Uterus (tissue), 4 donors: ENCODE measurements around the gene ERO1B. TPM values are rescaled to one million over a fixed set of nuclear protein-coding genes. Genes with fewer than 3 reads are reported as not detected.

Experiments
- DNase-seq, 2 donors: peaks; one replicate each; pipeline ENCODE4 v3.0.0-alpha.2; 2019 to 2020
- H3K27ac ChIP-seq, 2 donors: fragments of 200-600 bp; sonication (generic); 1 replicate in 1 of 2; 2 replicates in 1 of 2; pipeline ENCODE4 v1.5.1; 2016 to 2018
- H3K27me3 ChIP-seq, 2 donors: fragments of 200-600 bp; sonication (generic); one replicate each; pipeline ENCODE4 v1.5.1; 2018 to 2019; ENCODE audit warnings: control low read depth in 1 of 2
- H3K36me3 ChIP-seq, 2 donors: fragments of 200-600 bp; sonication (generic); one replicate each; pipeline ENCODE4 v1.5.1; 2019; ENCODE audit warnings: control low read depth in 1 of 2
- H3K4me1 ChIP-seq, 2 donors: fragments of 200-600 bp; sonication (generic); one replicate each; pipeline ENCODE4 v1.5.1; 2018 to 2019; ENCODE audit warnings: control low read depth in 1 of 2
- H3K4me3 ChIP-seq, 2 donors: fragments of 200-600 bp; sonication (generic); 1 replicate in 1 of 2; 2 replicates in 1 of 2; pipeline ENCODE4 v1.5.1; 2018 to 2019; ENCODE audit warnings: mild to moderate bottlenecking in 1 of 2
- H3K9me3 ChIP-seq, 2 donors: fragments of 200-600 bp; sonication (generic); one replicate each; pipeline ENCODE4 v1.5.1; 2019; ENCODE audit warnings: control low read depth in 1 of 2
- POLR2A ChIP-seq, 2 donors: fragments of 450-650 bp; IDR thresholded peaks; one replicate each; pipeline ENCODE4 v1.6.1; 2016; ENCODE audit warnings: antibody characterized with exemption in 2 of 2, mild to moderate bottlenecking in 1 of 2, moderate library complexity in 1 of 2
- intact Hi-C: fragments of 100-400 bp; cut with DNase I; formaldehyde crosslinking; loops from one replicate; pipeline ENCODE4 v1.15.1; 2023; ENCODE audit warnings: low total_unique reads
- total RNA-seq, 4 donors: library from RNA; depleted of rRNA in 3 of 4; stranded (reverse); fragments of >200 nt in 3 of 4; gene quantifications; one replicate each; pipeline versions ENCODE4 v1.1.0 to v1.2.4, GENCODE V29; 2014 to 2023
- TF ChIP-seq, protein P1 (sequence below), 4 experiments: fragments of 200-600 bp in 2 of 4; fragments of 450-650 bp in 2 of 4; sonication (generic) in 2 of 4; IDR thresholded peaks; one replicate each; pipeline ENCODE4 v1.5.1; 2016 to 2019; ENCODE audit warnings: antibody characterized with exemption in 4 of 4, mild to moderate bottlenecking in 2 of 4, moderate library complexity in 1 of 4
- donor health status: DM: yes; HTN: yes; CAD: no.

ERO1B gene
- total RNA-seq, 4 donors from 2014 or later = 11.5 to 55.8 (median 19.4) TPM

DNA sequence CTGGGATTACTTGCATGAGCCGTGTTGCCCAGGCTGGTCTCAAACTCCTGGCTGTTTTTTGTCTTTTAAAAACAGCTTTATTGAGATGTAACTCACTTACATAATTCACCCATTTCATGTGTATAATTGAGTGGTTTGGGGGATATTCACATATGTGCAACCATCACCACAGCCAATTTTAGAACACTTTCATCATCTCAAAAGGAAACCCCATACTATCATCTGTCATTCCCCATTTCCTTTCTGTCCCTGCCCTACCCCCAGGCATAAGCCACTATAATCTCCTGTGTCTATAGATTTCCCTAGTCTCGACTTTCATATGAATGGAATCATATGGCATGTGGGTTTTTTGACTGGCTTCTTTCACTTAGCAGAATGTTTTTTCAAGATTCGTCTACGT, 96.1 kb downstream of the ERO1B start:
- H3K4me1 ChIP-seq = no peaks in the 10 kb centered on the region

DNA sequence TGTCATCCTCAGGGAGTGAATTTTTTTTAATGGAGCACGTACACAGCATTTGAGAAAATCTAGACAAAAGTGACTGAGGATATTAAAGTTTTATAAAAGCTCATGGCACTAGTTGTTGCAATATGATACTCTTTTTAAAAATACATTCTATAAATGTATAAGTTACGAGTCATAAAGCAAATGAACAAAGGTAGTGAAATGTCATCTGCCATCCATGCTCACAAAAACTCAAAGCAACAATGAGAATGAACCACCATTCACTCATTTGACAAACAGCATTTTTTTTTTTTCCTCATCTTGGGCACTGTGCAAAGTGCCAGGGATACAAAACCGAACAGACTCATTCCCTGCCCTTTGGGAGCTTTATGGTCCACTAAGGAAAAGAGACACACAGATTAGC, 100.7 kb downstream of the ERO1B start:
- Histone ChIP-seq H3K27ac (no peak overlapping the region), H3K9me3 (no peaks in the 10 kb centered on the region), H3K4me1 (no peaks in the 10 kb centered on the region), H3K4me3 (no peak overlapping the region), H3K27me3 (no peaks in the 10 kb centered on the region), H3K36me3 (no peaks in the 10 kb centered on the region)
- no peak for TF ChIP-seq POLR2A (IDR thresholded peaks at IDR 0.05)
- TF ChIP-seq, protein P1, sequence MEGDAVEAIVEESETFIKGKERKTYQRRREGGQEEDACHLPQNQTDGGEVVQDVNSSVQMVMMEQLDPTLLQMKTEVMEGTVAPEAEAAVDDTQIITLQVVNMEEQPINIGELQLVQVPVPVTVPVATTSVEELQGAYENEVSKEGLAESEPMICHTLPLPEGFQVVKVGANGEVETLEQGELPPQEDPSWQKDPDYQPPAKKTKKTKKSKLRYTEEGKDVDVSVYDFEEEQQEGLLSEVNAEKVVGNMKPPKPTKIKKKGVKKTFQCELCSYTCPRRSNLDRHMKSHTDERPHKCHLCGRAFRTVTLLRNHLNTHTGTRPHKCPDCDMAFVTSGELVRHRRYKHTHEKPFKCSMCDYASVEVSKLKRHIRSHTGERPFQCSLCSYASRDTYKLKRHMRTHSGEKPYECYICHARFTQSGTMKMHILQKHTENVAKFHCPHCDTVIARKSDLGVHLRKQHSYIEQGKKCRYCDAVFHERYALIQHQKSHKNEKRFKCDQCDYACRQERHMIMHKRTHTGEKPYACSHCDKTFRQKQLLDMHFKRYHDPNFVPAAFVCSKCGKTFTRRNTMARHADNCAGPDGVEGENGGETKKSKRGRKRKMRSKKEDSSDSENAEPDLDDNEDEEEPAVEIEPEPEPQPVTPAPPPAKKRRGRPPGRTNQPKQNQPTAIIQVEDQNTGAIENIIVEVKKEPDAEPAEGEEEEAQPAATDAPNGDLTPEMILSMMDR (IDR thresholded peaks at IDR 0.05) = no peak
- intact Hi-C loops = no loop called here
- DNase-seq = no peak

More for the DNA sequence above, 96.1 kb downstream of the ERO1B start:
- no peak for DNase-seq
- H3K27me3 ChIP-seq = no peaks in the 10 kb centered on the region
- no peaks in the 10 kb centered on the region for H3K36me3 ChIP-seq
- TF ChIP-seq POLR2A (IDR thresholded peaks at IDR 0.05) = no peak
- TF ChIP-seq, protein P1 (IDR thresholded peaks at IDR 0.05) = no peak
- H3K4me3 ChIP-seq = no peak overlapping the region
- intact Hi-C loops = no loop called here
- H3K9me3 ChIP-seq = no peaks in the 10 kb centered on the region
- H3K27ac ChIP-seq = no peak overlapping the region

DNA sequence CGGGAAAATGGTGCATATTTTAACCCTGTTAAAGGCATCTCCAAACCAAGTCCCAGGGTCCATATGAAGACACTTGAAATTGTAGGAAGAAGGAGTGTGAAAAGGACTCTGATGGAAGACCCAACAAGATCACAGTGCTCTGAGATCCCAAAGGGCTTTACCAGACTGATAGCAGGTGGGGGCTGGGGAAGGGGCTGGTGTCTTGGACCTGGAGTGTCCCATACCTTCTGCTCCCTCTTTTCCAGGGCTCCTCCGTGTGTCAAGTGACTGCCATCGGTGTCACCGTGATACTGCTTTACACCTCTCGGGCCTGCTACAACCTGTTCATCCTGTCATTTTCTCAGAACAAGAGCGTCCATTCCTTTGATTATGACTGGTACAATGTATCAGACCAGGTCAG, 102.1 kb downstream of the ERO1B start:
- TF ChIP-seq, protein P1 (IDR thresholded peaks at IDR 0.05) = no peak
- no peak for TF ChIP-seq POLR2A (IDR thresholded peaks at IDR 0.05)
- Histone ChIP-seq H3K9me3 (no peaks in the 10 kb centered on the region), H3K36me3 (no peaks in the 10 kb centered on the region), H3K4me1 (no peaks in the 10 kb centered on the region), H3K27me3 (no peaks in the 10 kb centered on the region), H3K27ac (no peak overlapping the region), H3K4me3 (no peak overlapping the region)
- DNase-seq = no peak
- intact Hi-C loops = no loop called here

DNA sequence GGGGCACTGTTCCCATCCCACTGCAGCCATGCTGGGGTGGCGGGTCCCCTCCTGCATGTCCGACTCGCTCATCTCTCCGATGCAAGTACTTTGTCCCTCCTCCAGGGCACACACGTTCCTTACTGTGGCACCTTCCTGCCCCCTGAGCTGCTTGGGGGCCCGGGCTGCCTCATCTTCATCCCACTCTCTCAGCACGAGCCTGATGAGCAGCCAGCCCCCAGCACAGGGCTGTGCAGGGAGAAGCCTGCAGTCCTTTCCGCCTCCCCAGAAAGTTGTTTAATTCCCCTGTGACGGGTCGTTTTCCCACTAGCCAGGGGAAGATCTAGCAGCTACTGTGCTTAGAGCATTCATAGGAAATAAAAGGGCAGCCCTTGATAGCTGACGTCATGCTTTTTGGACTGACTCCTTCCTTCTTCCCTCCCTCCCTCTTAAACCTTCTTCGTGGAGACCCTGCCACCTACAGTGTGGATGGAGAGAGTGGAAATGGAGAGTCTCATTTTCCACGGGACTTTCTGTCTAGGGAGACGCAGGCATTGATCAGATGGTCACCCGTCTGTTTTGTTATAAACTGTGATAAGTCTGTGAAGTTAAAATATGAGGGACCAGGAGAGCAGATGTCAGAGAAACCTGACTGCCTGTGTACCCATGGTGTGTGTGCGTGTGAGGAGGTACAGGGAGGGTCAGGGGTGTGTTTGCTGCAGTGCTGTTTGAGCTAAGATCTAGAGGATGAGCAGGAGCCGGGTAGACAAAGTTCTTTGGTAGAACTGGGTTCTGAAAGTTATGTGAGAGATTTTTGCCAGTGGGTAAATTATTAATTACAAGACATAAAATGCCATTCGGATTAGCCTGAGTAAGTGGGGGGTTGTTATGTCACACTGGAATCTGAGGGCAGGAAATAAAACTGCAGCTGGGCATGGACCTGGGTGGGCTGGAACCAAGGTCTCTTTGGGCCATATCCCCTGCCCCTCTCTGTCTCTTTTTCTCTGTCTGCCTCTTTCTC, 105.1 kb downstream of the ERO1B start:
- H3K9me3 ChIP-seq = no peaks in the 10 kb centered on the region
- no peak overlapping the region for H3K27ac ChIP-seq
- no peaks in the 10 kb centered on the region for H3K27me3 ChIP-seq
- no peaks in the 10 kb centered on the region for H3K36me3 ChIP-seq
- no peak for DNase-seq
- H3K4me3 ChIP-seq = no peak overlapping the region
- H3K4me1 ChIP-seq = no peaks in the 10 kb centered on the region
- TF ChIP-seq, protein P1 (IDR thresholded peaks at IDR 0.05) = no peak
- TF ChIP-seq POLR2A (IDR thresholded peaks at IDR 0.05) = no peak
- intact Hi-C loops = no loop called here

DNA sequence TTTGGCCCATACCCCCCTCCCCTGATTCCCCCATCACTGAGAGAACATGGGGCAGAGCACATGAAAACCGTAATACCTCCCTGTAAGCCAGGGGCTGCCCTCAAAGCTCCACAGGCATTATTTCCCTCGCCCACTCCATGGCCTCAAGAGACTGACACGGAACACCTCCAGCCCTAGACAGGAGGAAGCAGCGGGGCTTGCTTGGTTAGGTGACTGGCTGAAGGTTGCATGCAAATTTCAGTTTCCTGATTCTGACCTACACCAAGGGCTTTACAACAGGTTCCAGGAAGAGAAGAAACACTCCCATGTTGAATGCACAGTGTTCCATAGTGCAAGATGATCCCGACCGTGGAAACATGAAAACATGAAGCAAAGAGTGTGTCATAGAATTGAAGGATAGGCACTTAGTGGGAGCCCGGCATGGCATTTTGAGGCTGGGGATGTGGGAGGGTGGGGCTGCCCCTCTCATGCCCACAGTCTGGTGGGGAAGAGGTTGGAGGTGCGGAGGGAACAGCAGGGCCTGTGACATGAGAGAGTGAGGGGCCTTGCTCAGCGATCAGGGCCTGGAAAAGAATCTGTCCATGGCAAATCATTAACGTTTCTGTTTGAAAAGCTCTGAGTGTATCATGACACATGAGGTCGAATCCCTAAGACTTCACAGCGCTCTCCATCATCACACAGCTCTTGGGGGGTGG, 106.0 kb downstream of the ERO1B start:
- Histone ChIP-seq H3K27ac (no peak overlapping the region), H3K4me1 (no peaks in the 10 kb centered on the region), H3K4me3 (no peak overlapping the region), H3K9me3 (no peaks in the 10 kb centered on the region), H3K36me3 (no peaks in the 10 kb centered on the region), H3K27me3 (no peaks in the 10 kb centered on the region)
- intact Hi-C loops = no loop called here
- no peak for DNase-seq
- TF ChIP-seq POLR2A (IDR thresholded peaks at IDR 0.05) = no peak
- TF ChIP-seq, protein P1 (IDR thresholded peaks at IDR 0.05) = no peak
